RWPE1 (cell line): ENCODE data around the gene IFNE.

ENCODE experiments used
- CTCF ChIA-PET: fragments of 350-600 bp; sonication (Branson Sonifier 250); formaldehyde crosslinking; extraction: SDS; loops from one replicate; lab custom pipeline; 2021; lab: Yijun Ruan, JAX
- POLR2A ChIA-PET: fragments of 400-600 bp; formaldehyde crosslinking; extraction: SDS; loops from one replicate; lab custom pipeline; 2020; ENCODE audit warnings: antibody characterized with exemption; ENCODE audit not compliant: low non-redundant PET; lab: Yijun Ruan, JAX
- DNase-seq: peaks from one replicate; pipeline ENCODE4 v3.0.0; 2012; ENCODE audit warnings: low spot score
- H3K27ac ChIP-seq: fragments of 450-650 bp; 2 replicates; pipeline ENCODE4 v1.5.1; 2017
- CTCF ChIP-seq: fragments of 450-650 bp; conservative IDR thresholded peaks from 2 replicates; pipeline ENCODE4 v1.5.1; 2017; ENCODE audit warnings: low read depth, mild to moderate bottlenecking

IFNE gene

GRCh38 chr9:21510806-21511205 lies 28.7 kb upstream of the IFNE start:
- no peak for DNase-seq
- CTCF ChIA-PET, result no interaction called here
- no peak for TF ChIP-seq CTCF
- POLR2A ChIA-PET, result no interaction called here
- no peak overlapping the region for H3K27ac ChIP-seq

GRCh38 chr9:21507483-21507790 lies 25.3 kb upstream of the IFNE start:
- ChIA-PET CTCF (no interaction called here), POLR2A (no interaction called here)
- TF ChIP-seq CTCF, result no peak
- H3K27ac ChIP-seq, result no peak overlapping the region
- DNase-seq, result no peak

GRCh38 chr9:21506626-21507482 lies 24.7 kb upstream of the IFNE start:
- no peak for TF ChIP-seq CTCF
- ChIA-PET POLR2A (no interaction called here), CTCF (no interaction called here)
- H3K27ac ChIP-seq, result no peak overlapping the region
- DNase-seq, result peak; percentile 30

- CTCF ChIA-PET, result interaction anchor here (0.6 to 1.0 kb wide), 2 partner anchors 14 to 526 kb away, joined by 3 read pairs; no protein-coding TSS in a partner anchor
Observed at GRCh38 chr9:21505425-21506179, 23.5 kb upstream of the IFNE start.

GRCh38 chr9:21504894-21505293 lies 22.8 kb upstream of the IFNE start:
- ChIA-PET POLR2A (interaction anchor here (0.6 kb wide), 1 partner anchor 820 kb away, joined by 5 read pairs; no protein-coding TSS in a partner anchor), CTCF (interaction anchor here (1.0 kb wide), 1 partner anchor 13 kb away, joined by 3 read pairs; no protein-coding TSS in a partner anchor)
- no peak for DNase-seq
- no peak for TF ChIP-seq CTCF
- no peak overlapping the region for H3K27ac ChIP-seq

More at GRCh38 chr9:21505425-21506179, 23.5 kb upstream of the IFNE start:
- TF ChIP-seq CTCF, result no peak
- POLR2A ChIA-PET, result no interaction called here
- H3K27ac ChIP-seq, result no peak overlapping the region
- DNase-seq, result no peak

- DNase-seq, result no peak
- POLR2A ChIA-PET, result no interaction called here
- TF ChIP-seq CTCF, result no peak
- no peak overlapping the region for H3K27ac ChIP-seq
- CTCF ChIA-PET, result interaction anchor here (1.0 kb wide), 1 partner anchor 12 kb away, joined by 3 read pairs; no protein-coding TSS in a partner anchor
Observed at GRCh38 chr9:21504113-21504512, 22.0 kb upstream of the IFNE start.
